Measurements from ENCODE around the gene LCN1. TPM values are rescaled to one million over a fixed set of nuclear protein-coding genes. Genes with fewer than 3 reads are reported as not detected.

LCN1 gene
- total RNA-seq, 4 donors from 2014 or later: not detected

GRCh38 chr9:135551456-135551855 lies 30.2 kb downstream of the LCN1 start:
- intact Hi-C loops (cut with DNase I; ENCODE audit: low total_unique reads) (loop anchor here (10.0 kb wide), 1 partner anchor 507 kb away; no protein-coding TSS in a partner anchor), in situ Hi-C loops (cut with MboI; ENCODE audit: low pct_ligation_motif_present in 1 of 4, low pct_unique_long_range_greater_than_20kb in 1 of 4, low sequenced_read_pairs in 3 of 4) (no loop called here)
- no peak overlapping the region for H3K4me3 ChIP-seq
- no peaks in the 10 kb centered on the region for H3K4me1 ChIP-seq
- H3K27ac ChIP-seq: no peak overlapping the region
- H3K36me3 ChIP-seq: no peaks in the 10 kb centered on the region
- H3K9me3 ChIP-seq: no peaks in the 10 kb centered on the region
- TF ChIP-seq CTCF (IDR thresholded peaks at IDR 0.05) (no peak), EP300 (IDR thresholded peaks at IDR 0.05; ENCODE audit: low read depth) (no peak), POLR2AphosphoS5 (IDR thresholded peaks at IDR 0.05) (no peak), POLR2A (IDR thresholded peaks at IDR 0.05) (no peak)
- WGBS, 2 donors (ENCODE audit: low coverage in 1 of 2): 77% methylated on average over 13 of the region's 13 CpGs; no CpG with 5 or more reads in 1 of the 2 donors
- no peak for DNase-seq
- H3K27me3 ChIP-seq: no peaks in the 10 kb centered on the region

GRCh38 chr9:135552021-135552697 lies 30.9 kb downstream of the LCN1 start:
- no peak for DNase-seq
- Histone ChIP-seq H3K36me3 (no peaks in the 10 kb centered on the region), H3K27me3 (no peaks in the 10 kb centered on the region), H3K4me1 (no peaks in the 10 kb centered on the region), H3K27ac (no peak overlapping the region), H3K9me3 (no peaks in the 10 kb centered on the region), H3K4me3 (no peak overlapping the region)
- intact Hi-C loops (cut with DNase I; ENCODE audit: low total_unique reads) (loop anchor here (10.0 kb wide), 1 partner anchor 507 kb away; no protein-coding TSS in a partner anchor), in situ Hi-C loops (cut with MboI; ENCODE audit: low pct_ligation_motif_present in 1 of 4, low pct_unique_long_range_greater_than_20kb in 1 of 4, low sequenced_read_pairs in 3 of 4) (no loop called here)
- TF ChIP-seq CTCF (IDR thresholded peaks at IDR 0.05) (no peak), EP300 (IDR thresholded peaks at IDR 0.05; ENCODE audit: low read depth) (no peak), POLR2A (IDR thresholded peaks at IDR 0.05) (no peak), POLR2AphosphoS5 (IDR thresholded peaks at IDR 0.05) (no peak)
- 62 to 75% methylated on average over 8 to 18 of the region's 18 CpGs for WGBS, 2 donors (ENCODE audit: low coverage in 1 of 2)

DNA sequence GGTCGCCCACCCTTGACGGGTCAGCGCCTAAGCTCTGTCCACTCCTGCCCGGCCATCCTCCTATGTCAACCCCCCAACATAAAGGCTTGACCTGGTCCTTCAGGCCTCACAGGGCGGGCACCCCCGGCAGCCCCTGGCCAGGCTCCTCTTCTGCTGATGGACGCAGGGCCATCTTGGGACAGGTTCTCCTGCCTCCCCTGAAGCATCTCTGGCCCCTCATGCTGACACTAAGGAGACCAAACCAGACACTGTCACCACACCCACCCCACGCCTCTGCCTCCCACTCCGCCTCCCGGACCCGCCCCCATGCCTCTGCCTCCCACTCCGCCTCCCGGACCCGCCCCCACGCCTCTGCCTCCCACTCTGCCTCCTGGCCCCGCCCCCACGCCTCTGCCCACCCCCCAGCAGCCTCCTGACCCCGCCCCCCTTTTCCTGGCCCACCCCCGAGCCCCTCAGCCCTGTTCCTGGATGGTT lies 31.5 kb downstream of the LCN1 start:
- no peaks in the 10 kb centered on the region for H3K36me3 ChIP-seq
- in situ Hi-C loops (cut with MboI; ENCODE audit: low pct_ligation_motif_present in 1 of 4, low pct_unique_long_range_greater_than_20kb in 1 of 4, low sequenced_read_pairs in 3 of 4): no loop called here
- TF ChIP-seq EP300 (IDR thresholded peaks at IDR 0.05; ENCODE audit: low read depth): no peak
- H3K9me3 ChIP-seq: no peaks in the 10 kb centered on the region
- intact Hi-C loops (cut with DNase I; ENCODE audit: low total_unique reads): loop anchor here (10.0 kb wide), 1 partner anchor 508 kb away; no protein-coding TSS in a partner anchor
- no peak overlapping the region for H3K27ac ChIP-seq
- WGBS, 2 donors (ENCODE audit: low coverage in 1 of 2): 77% methylated on average over 17 of the region's 19 CpGs; no CpG with 5 or more reads in 1 of the 2 donors
- no peak for DNase-seq
- no peaks in the 10 kb centered on the region for H3K27me3 ChIP-seq
- no peaks in the 10 kb centered on the region for H3K4me1 ChIP-seq
- no peak overlapping the region for H3K4me3 ChIP-seq

GRCh38 chr9:135554718-135555117 lies 33.5 kb downstream of the LCN1 start:
- Histone ChIP-seq H3K27ac (no peak overlapping the region), H3K27me3 (no peaks in the 10 kb centered on the region), H3K9me3 (no peaks in the 10 kb centered on the region), H3K4me1 (no peaks in the 10 kb centered on the region), H3K4me3 (no peak overlapping the region), H3K36me3 (no peaks in the 10 kb centered on the region)
- WGBS, 2 donors (ENCODE audit: low coverage in 1 of 2): 29 to 70% methylated on average over 1 to 4 of the region's 4 CpGs
- DNase-seq: no peak
- no peak for TF ChIP-seq POLR2A (IDR thresholded peaks at IDR 0.05)
- TF ChIP-seq POLR2AphosphoS5 (IDR thresholded peaks at IDR 0.05): no peak
- no peak for TF ChIP-seq CTCF (IDR thresholded peaks at IDR 0.05)
- TF ChIP-seq EP300 (IDR thresholded peaks at IDR 0.05; ENCODE audit: low read depth): no peak
- intact Hi-C loops (cut with DNase I; ENCODE audit: low total_unique reads) (loop anchor here (10.0 kb wide), 1 partner anchor 510 kb away; no protein-coding TSS in a partner anchor), in situ Hi-C loops (cut with MboI; ENCODE audit: low pct_ligation_motif_present in 1 of 4, low pct_unique_long_range_greater_than_20kb in 1 of 4, low sequenced_read_pairs in 3 of 4) (no loop called here)

Data from transverse colon (tissue), 4 donors.